ENCODE data around the gene CAMK1.

The CAMK1 gene

GRCh38 chr3:9732080-9732739, 37.5 kb downstream of the CAMK1 start:
- DNase-seq = peak; percentile 45

- DNase-seq = peak; percentile 100
Measured at GRCh38 chr3:9731206-9732079, 38.3 kb downstream of the CAMK1 start, which contains the start of gene BRPF1. BRPF1 (plus strand) TSS chr3:9731735; CDS start chr3:9734141, 2,406 bp downstream.

- DNase-seq = no peak
Measured at GRCh38 chr3:9730657-9731205, 39.0 kb downstream of the CAMK1 start.

- DNase-seq = no peak
Measured at GRCh38 chr3:9729419-9729818, 40.3 kb downstream of the CAMK1 start.

GRCh38 chr3:9727743-9728142, 42.0 kb downstream of the CAMK1 start:
- DNase-seq = no peak

- DNase-seq = peak; percentile 67
Measured at GRCh38 chr3:9727041-9727595, 42.6 kb downstream of the CAMK1 start.

- no peak for DNase-seq
Measured at GRCh38 chr3:9725775-9726515, 43.8 kb downstream of the CAMK1 start.

- no peak for DNase-seq
Measured at GRCh38 chr3:9721700-9722060, 48.1 kb downstream of the CAMK1 start.

- DNase-seq = no peak
Measured at GRCh38 chr3:9721015-9721699, 48.6 kb downstream of the CAMK1 start.

GRCh38 chr3:9718118-9718517, 51.6 kb downstream of the CAMK1 start:
- DNase-seq = no peak

GRCh38 chr3:9717563-9717962, 52.2 kb downstream of the CAMK1 start:
- DNase-seq = no peak

- DNase-seq = no peak
Measured at GRCh38 chr3:9716801-9717555, 52.8 kb downstream of the CAMK1 start.

- peak; percentile 99 for DNase-seq
Measured at GRCh38 chr3:9715764-9716437, 53.8 kb downstream of the CAMK1 start.

- peak; percentile 53 for DNase-seq
Measured at GRCh38 chr3:9715136-9715535, 54.6 kb downstream of the CAMK1 start.

- no peak for DNase-seq
Measured at GRCh38 chr3:9713142-9713541, 56.6 kb downstream of the CAMK1 start.

- no peak for DNase-seq
Measured at GRCh38 chr3:9712415-9712814, 57.3 kb downstream of the CAMK1 start.

GRCh38 chr3:9710174-9710739, 59.5 kb downstream of the CAMK1 start:
- no peak for DNase-seq
